ENCODE measurements around the gene NKAIN2. TPM values are rescaled to one million over a fixed set of nuclear protein-coding genes. Genes with fewer than 3 reads are reported as not detected.

Gene NKAIN2
- total and polyA plus RNA-seq, 8 donors: 0.02 to 0.09 TPM; not detected in 6

GRCh38 chr6:124438546-124439065 is 634.9 kb downstream of the NKAIN2 start:
- TF ChIP-seq, protein P1, sequence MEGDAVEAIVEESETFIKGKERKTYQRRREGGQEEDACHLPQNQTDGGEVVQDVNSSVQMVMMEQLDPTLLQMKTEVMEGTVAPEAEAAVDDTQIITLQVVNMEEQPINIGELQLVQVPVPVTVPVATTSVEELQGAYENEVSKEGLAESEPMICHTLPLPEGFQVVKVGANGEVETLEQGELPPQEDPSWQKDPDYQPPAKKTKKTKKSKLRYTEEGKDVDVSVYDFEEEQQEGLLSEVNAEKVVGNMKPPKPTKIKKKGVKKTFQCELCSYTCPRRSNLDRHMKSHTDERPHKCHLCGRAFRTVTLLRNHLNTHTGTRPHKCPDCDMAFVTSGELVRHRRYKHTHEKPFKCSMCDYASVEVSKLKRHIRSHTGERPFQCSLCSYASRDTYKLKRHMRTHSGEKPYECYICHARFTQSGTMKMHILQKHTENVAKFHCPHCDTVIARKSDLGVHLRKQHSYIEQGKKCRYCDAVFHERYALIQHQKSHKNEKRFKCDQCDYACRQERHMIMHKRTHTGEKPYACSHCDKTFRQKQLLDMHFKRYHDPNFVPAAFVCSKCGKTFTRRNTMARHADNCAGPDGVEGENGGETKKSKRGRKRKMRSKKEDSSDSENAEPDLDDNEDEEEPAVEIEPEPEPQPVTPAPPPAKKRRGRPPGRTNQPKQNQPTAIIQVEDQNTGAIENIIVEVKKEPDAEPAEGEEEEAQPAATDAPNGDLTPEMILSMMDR (IDR thresholded peaks at IDR 0.05): no peak
- no peak for FAIRE-seq
- H3K36me3 ChIP-seq: no peaks in the 10 kb centered on the region
- no peak for ATAC-seq
- no peaks in the 10 kb centered on the region for H3K9me3 ChIP-seq
- no peak overlapping the region for H3K27ac ChIP-seq
- H3K4me3 ChIP-seq: no peak overlapping the region
- no peak for DNase-seq
- intact Hi-C loops (cut with DNase I): no loop called here
- H3K4me1 ChIP-seq: no peaks in the 10 kb centered on the region
- WGBS, 2 donors: 47 to 61% methylated on average over 4 of the region's 4 CpGs
- H3K27me3 ChIP-seq: no peaks in the 10 kb centered on the region

DNA sequence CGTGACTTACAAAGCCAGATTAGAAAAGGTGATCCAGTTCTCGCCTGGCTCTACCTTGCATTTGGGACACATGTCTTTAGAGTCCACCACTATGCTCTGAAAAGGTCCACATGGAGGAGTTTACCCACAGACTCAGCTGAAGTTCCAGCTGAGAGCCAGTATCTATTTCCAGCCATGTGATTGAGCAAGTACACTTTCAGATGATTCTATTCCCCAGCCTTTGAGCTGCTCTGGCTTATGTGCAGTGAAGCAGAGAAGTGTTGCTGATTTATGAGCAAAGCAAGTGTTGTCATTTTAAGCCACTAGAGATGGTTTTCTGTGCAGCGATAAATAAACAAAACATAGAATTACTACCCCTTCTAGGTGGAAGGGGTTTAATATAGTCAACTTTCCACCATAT is 637.8 kb downstream of the NKAIN2 start:
- no peak overlapping the region for H3K4me3 ChIP-seq
- intact Hi-C loops (cut with DNase I): no loop called here
- 60 to 70% methylated on average over 3 of the region's 3 CpGs for WGBS, 2 donors
- no peak for FAIRE-seq
- TF ChIP-seq, protein P1 (IDR thresholded peaks at IDR 0.05): no peak
- ATAC-seq: no peak
- H3K4me1 ChIP-seq: no peaks in the 10 kb centered on the region
- no peak for DNase-seq
- H3K36me3 ChIP-seq: no peaks in the 10 kb centered on the region
- no peaks in the 10 kb centered on the region for H3K9me3 ChIP-seq
- no peaks in the 10 kb centered on the region for H3K27me3 ChIP-seq
- no peak overlapping the region for H3K27ac ChIP-seq

DNA sequence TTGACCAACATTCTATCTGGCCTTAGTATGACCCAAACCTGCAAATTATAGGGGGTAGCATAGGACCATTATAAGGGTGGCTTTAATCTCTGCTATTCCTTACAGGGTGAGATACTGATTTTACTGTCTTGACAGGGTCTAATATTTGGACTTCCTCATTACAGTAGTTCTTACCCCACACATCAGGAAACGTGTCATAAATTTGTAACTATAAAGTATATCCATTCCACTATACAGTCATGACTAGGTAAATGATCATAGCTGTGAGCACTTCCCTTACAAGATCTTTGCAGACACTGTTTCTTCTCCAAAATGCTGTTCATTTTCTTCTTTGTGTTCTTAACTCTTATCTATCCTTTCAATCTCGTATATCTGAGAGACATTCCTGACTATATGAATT is 639.9 kb downstream of the NKAIN2 start:
- H3K9me3 ChIP-seq: no peaks in the 10 kb centered on the region
- intact Hi-C loops (cut with DNase I): no loop called here
- H3K27me3 ChIP-seq: no peaks in the 10 kb centered on the region
- TF ChIP-seq, protein P1 (IDR thresholded peaks at IDR 0.05): no peak
- FAIRE-seq: no peak
- H3K36me3 ChIP-seq: no peaks in the 10 kb centered on the region
- 13 to 16% methylated on average over 2 of the region's 2 CpGs for WGBS, 2 donors
- no peak overlapping the region for H3K27ac ChIP-seq
- no peak for DNase-seq
- no peaks in the 10 kb centered on the region for H3K4me1 ChIP-seq
- H3K4me3 ChIP-seq: no peak overlapping the region
- ATAC-seq: no peak

DNA sequence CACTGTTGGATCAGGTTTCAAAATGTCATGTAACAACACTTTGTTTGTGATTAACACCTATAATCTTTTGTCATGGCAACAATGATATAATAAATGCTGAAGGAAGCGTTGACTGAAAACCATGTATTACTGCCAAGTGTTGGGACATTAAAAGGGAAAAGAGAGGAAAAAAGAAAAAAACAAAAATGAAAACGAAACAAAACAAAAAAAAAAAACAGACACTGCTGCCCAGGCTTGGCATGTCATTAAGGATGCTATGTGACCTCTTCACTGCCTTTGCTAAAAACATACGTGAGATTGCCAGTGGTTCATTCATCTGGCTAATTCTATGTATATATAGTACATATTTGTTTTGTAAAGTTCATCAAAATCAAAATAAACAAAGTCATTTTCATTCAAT is 641.9 kb downstream of the NKAIN2 start:
- Histone ChIP-seq H3K36me3 (no peaks in the 10 kb centered on the region), H3K4me3 (no peak overlapping the region), H3K4me1 (no peaks in the 10 kb centered on the region), H3K9me3 (no peaks in the 10 kb centered on the region), H3K27ac (no peak overlapping the region), H3K27me3 (no peaks in the 10 kb centered on the region)
- TF ChIP-seq, protein P1 (IDR thresholded peaks at IDR 0.05): no peak
- 36 to 40% methylated on average over 3 of the region's 3 CpGs for WGBS, 2 donors
- DNase-seq (no peak), ATAC-seq (no peak), FAIRE-seq (no peak)
- intact Hi-C loops (cut with DNase I): no loop called here

DNA sequence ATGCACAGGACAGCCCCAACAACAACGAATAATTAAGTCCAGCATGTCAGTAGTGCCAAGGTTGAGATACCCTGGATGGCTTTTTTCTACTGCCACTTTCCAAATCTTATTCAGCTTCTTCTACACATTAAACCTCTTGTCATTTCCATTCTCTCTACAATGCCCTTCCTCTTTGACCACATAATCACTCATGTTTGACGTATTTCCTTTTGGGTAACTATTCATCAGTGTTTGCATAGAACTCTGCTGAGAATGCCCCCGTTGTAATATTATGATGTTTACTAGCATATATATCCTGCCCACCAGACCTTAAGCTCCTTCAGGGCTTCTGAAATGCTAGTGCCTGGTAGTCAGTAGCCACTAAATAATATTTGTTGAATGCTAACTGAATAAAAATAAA is 643.3 kb downstream of the NKAIN2 start:
- 14 to 16% methylated on average over 3 of the region's 3 CpGs for WGBS, 2 donors
- no peak for FAIRE-seq
- ATAC-seq: no peak
- TF ChIP-seq, protein P1 (IDR thresholded peaks at IDR 0.05): no peak
- H3K4me3 ChIP-seq: no peak overlapping the region
- no peaks in the 10 kb centered on the region for H3K9me3 ChIP-seq
- intact Hi-C loops (cut with DNase I): no loop called here
- H3K36me3 ChIP-seq: no peaks in the 10 kb centered on the region
- H3K27ac ChIP-seq: no peak overlapping the region
- no peaks in the 10 kb centered on the region for H3K4me1 ChIP-seq
- no peaks in the 10 kb centered on the region for H3K27me3 ChIP-seq
- DNase-seq: no peak
